GM23338 (cell line): Measurements from ENCODE around the gene EEF2KMT. TPM values are rescaled to one million over a fixed set of nuclear protein-coding genes. Genes with fewer than 3 reads are reported as not detected.

Experiments
- ATAC-seq: fragments of 200-7000 bp; cut with Tn5 transposase; 3 replicates; pipeline ENCODE4 v1.9.1; 2020
- DNase-seq: peaks from one replicate; pipeline ENCODE4 v3.0.0-alpha.2; 2015; ENCODE audit warnings: low spot score
- H2AFZ ChIP-seq: fragments of 200-600 bp; sonication (generic); 2 replicates; pipeline ENCODE4 v1.8.0; 2016; ENCODE audit warnings: antibody characterized with exemption, mild to moderate bottlenecking, moderate library complexity
- H3F3A ChIP-seq: fragments of 200-600 bp; sonication (generic); replicated peaks from 2 replicates; pipeline ENCODE4 v1.8.0; 2017; ENCODE audit warnings: antibody characterized with exemption, mixed run types, low read depth
- H3K27ac ChIP-seq: fragments of 200-600 bp; sonication (generic); 2 replicates; pipeline ENCODE4 v1.6.1; 2016; ENCODE audit warnings: low read depth
- H3K27me3 ChIP-seq: fragments of 200-600 bp; sonication (generic); 2 replicates; pipeline ENCODE4 v1.8.0; 2016; ENCODE audit warnings: mild to moderate bottlenecking, mixed run types, moderate library complexity; ENCODE audit not compliant: insufficient read depth
- H3K36me3 ChIP-seq: fragments of 200-600 bp; sonication (generic); 2 replicates; pipeline ENCODE4 v1.8.0; 2016; ENCODE audit warnings: mild to moderate bottlenecking; ENCODE audit not compliant: insufficient read depth
- H3K4me1 ChIP-seq: fragments of 200-600 bp; sonication (generic); 2 replicates; pipeline ENCODE4 v1.8.0; 2016; ENCODE audit warnings: mild to moderate bottlenecking, moderate library complexity; ENCODE audit not compliant: insufficient read depth
- H3K4me2 ChIP-seq: fragments of 200-600 bp; sonication (generic); 2 replicates; pipeline ENCODE4 v1.7.1; 2017; ENCODE audit warnings: mixed run types
- H3K4me3 ChIP-seq: fragments of 200-600 bp; sonication (generic); 2 replicates; pipeline ENCODE4 v1.6.1; 2016; ENCODE audit warnings: mixed run types
- H3K79me2 ChIP-seq: fragments of 200-600 bp; sonication (generic); replicated peaks from 2 replicates; pipeline ENCODE4 v1.8.0; 2017; ENCODE audit warnings: mild to moderate bottlenecking; ENCODE audit not compliant: insufficient read depth
- H3K9me2 ChIP-seq: fragments of 200-600 bp; sonication (generic); 2 replicates; pipeline ENCODE4 v1.8.0; 2017; ENCODE audit not compliant: insufficient read depth
- H4K20me1 ChIP-seq: fragments of 200-600 bp; sonication (generic); replicated peaks from 2 replicates; pipeline ENCODE4 v1.8.0; 2017; ENCODE audit warnings: mild to moderate bottlenecking; ENCODE audit not compliant: insufficient read depth
- H3K27ac Mint-ChIP-seq: 2 replicates; pipeline ENCODE4 v1.8.0; 2020; ENCODE audit warnings: inconsistent platforms, mild to moderate bottlenecking, moderate library complexity, mixed read lengths
- H3K27me3 Mint-ChIP-seq: 3 replicates; pipeline ENCODE4 v1.8.0; 2022; ENCODE audit warnings: low read depth, mild to moderate bottlenecking, moderate library complexity, mixed read lengths, inconsistent platforms; ENCODE audit not compliant: insufficient read depth, poor library complexity
- H3K36me3 Mint-ChIP-seq: 3 replicates; pipeline ENCODE4 v1.8.0; 2021; ENCODE audit warnings: low read depth, mild to moderate bottlenecking, inconsistent platforms, moderate library complexity, mixed read lengths
- H3K4me1 Mint-ChIP-seq: 3 replicates; pipeline ENCODE4 v1.8.0; 2020; ENCODE audit warnings: mild to moderate bottlenecking, inconsistent platforms, mixed read lengths
- H3K4me3 Mint-ChIP-seq: 3 replicates; pipeline ENCODE4 v1.8.0; 2021; ENCODE audit warnings: moderate library complexity, mild to moderate bottlenecking, inconsistent platforms, mixed read lengths
- H3K9me3 Mint-ChIP-seq: 3 replicates; pipeline ENCODE4 v1.8.0; 2020; ENCODE audit warnings: moderate library complexity, mild to moderate bottlenecking, inconsistent platforms, mixed read lengths
- CREB1 ChIP-seq: fragments of 250-450 bp; sonication (Bioruptor Pico); IDR thresholded peaks from 2 replicates; pipeline ENCODE4 v1.5.0; 2020; ENCODE audit warnings: low read depth, mild to moderate bottlenecking, moderate library complexity
- CTCF ChIP-seq, 2 experiments: fragments of 200-600 bp in 1 of 2; sonication (generic) in 1 of 2; conservative IDR thresholded peaks; 2 replicates each; pipeline versions ENCODE4 v1.5.1 to v1.6.1; 2016 to 2017; ENCODE audit warnings: antibody characterized with exemption in 2 of 2, low read depth in 2 of 2, mild to moderate bottlenecking in 2 of 2, moderate library complexity in 1 of 2
- EZH2 ChIP-seq: fragments of 200-600 bp; sonication (generic); IDR thresholded peaks from one replicate; pipeline ENCODE4 v1.8.0; 2017; ENCODE audit warnings: antibody characterized with exemption, mild to moderate bottlenecking, low read depth; ENCODE audit not compliant: unreplicated experiment
- EZH2phosphoT487 ChIP-seq: fragments of 200-600 bp; sonication (generic); IDR thresholded peaks from one replicate; pipeline ENCODE4 v1.8.1; 2018; ENCODE audit warnings: antibody characterized with exemption; ENCODE audit not compliant: unreplicated experiment
- JUNB ChIP-seq: IDR thresholded peaks from one replicate; pipeline ENCODE4 v1.6.1; 2016; ENCODE audit warnings: antibody characterized with exemption; ENCODE audit not compliant: unreplicated experiment
- NANOG ChIP-seq: IDR thresholded peaks from 2 replicates; pipeline ENCODE4 v1.6.1; 2016; ENCODE audit warnings: antibody characterized with exemption, borderline replicate concordance
- POLR2AphosphoS5 ChIP-seq: IDR thresholded peaks from 2 replicates; pipeline ENCODE4 v1.6.1; 2016; ENCODE audit warnings: antibody characterized with exemption, low read depth
- STAT1 ChIP-seq: IDR thresholded peaks from one replicate; pipeline ENCODE4 v1.6.1; 2016; ENCODE audit warnings: antibody characterized with exemption; ENCODE audit not compliant: unreplicated experiment
- ZNF114 ChIP-seq: fragments of 250-450 bp; sonication (Bioruptor Pico); IDR thresholded peaks from 2 replicates; pipeline ENCODE4 v1.5.0; 2020; ENCODE audit warnings: mild to moderate bottlenecking, moderate library complexity
- ZNF331 ChIP-seq: fragments of 250-450 bp; sonication (Bioruptor Pico); IDR thresholded peaks from 2 replicates; pipeline ENCODE4 v1.5.0; 2020; ENCODE audit warnings: low read depth, mild to moderate bottlenecking, moderate library complexity
- ZNF462 ChIP-seq: fragments of 250-450 bp; sonication (Bioruptor Pico); IDR thresholded peaks from 2 replicates; pipeline ENCODE4 v1.5.0; 2020; ENCODE audit warnings: mild to moderate bottlenecking, moderate library complexity
- polyA plus RNA-seq: library from polyadenylated mRNA; unstranded; fragments of >200 nt; fragmentation: Nextera tagmentation; extraction: Ambion mirVana; gene quantifications from 2 replicates; pipeline ENCODE4 v1.2.1, GENCODE V29; 2016
- total RNA-seq: library from RNA; depleted of rRNA; stranded (reverse); fragments of >200 nt; shearing (Covaris generic); gene quantifications from 2 replicates; pipeline ENCODE4 v1.2.3, GENCODE V29; 2014
- TF ChIP-seq, protein P1 (sequence below): IDR thresholded peaks from one replicate; pipeline ENCODE4 v1.6.1; 2018; ENCODE audit warnings: antibody characterized with exemption; ENCODE audit not compliant: unreplicated experiment
- TF ChIP-seq, protein P2 (sequence below): IDR thresholded peaks from 2 replicates; pipeline ENCODE4 v1.6.1; 2016; ENCODE audit warnings: antibody characterized with exemption

Gene EEF2KMT
- total and polyA plus RNA-seq, 2 experiments from 2014 or later = 24.0 to 37.1 TPM

GRCh38 chr16:5072334-5073278 lies 25.0 kb downstream of the EEF2KMT start:
- Histone ChIP-seq H3K4me2 (peak overlapping the region; percentile 97), H3K4me3 (peak overlapping the region; percentile 94), H3F3A (no peaks in the 10 kb centered on the region; the same call in 1 of the 2 replicates), H2AFZ (peak overlapping the region; percentile 97), H3K79me2 (peaks cover 35% of the 10 kb centered on the region), H3K27ac (peak overlapping the region; percentile 84), H3K4me1 (peaks cover 7% of the 10 kb centered on the region), H3K27me3 (no peaks in the 10 kb centered on the region), H3K36me3 (no peaks in the 10 kb centered on the region; the same call in 1 of the 2 replicates), H4K20me1 (no peaks in the 10 kb centered on the region; the same call in 1 of the 2 replicates), H3K9me2 (no peaks in the 10 kb centered on the region)
- ATAC-seq (no peak), DNase-seq (no peak)
- H3K27me3 Mint-ChIP-seq = peaks cover 16% of the 10 kb centered on the region
- H3K36me3 Mint-ChIP-seq = peaks cover 28% of the 10 kb centered on the region
- TF ChIP-seq ZNF114 (CRISPR knock-in tag) (no peak), CREB1 (CRISPR knock-in tag) (no peak), JUNB (no peak), ZNF462 (CRISPR knock-in tag) (no peak), POLR2AphosphoS5 (no peak), EZH2phosphoT487 (no peak), EZH2 (no peak), ZNF331 (CRISPR knock-in tag) (no peak), CTCF (conservative IDR thresholded peaks at IDR 0.05; ENCODE audit: low read depth in 2 of 2) (no peak), NANOG (no peak), STAT1 (no peak)
- TF ChIP-seq, protein P1, sequence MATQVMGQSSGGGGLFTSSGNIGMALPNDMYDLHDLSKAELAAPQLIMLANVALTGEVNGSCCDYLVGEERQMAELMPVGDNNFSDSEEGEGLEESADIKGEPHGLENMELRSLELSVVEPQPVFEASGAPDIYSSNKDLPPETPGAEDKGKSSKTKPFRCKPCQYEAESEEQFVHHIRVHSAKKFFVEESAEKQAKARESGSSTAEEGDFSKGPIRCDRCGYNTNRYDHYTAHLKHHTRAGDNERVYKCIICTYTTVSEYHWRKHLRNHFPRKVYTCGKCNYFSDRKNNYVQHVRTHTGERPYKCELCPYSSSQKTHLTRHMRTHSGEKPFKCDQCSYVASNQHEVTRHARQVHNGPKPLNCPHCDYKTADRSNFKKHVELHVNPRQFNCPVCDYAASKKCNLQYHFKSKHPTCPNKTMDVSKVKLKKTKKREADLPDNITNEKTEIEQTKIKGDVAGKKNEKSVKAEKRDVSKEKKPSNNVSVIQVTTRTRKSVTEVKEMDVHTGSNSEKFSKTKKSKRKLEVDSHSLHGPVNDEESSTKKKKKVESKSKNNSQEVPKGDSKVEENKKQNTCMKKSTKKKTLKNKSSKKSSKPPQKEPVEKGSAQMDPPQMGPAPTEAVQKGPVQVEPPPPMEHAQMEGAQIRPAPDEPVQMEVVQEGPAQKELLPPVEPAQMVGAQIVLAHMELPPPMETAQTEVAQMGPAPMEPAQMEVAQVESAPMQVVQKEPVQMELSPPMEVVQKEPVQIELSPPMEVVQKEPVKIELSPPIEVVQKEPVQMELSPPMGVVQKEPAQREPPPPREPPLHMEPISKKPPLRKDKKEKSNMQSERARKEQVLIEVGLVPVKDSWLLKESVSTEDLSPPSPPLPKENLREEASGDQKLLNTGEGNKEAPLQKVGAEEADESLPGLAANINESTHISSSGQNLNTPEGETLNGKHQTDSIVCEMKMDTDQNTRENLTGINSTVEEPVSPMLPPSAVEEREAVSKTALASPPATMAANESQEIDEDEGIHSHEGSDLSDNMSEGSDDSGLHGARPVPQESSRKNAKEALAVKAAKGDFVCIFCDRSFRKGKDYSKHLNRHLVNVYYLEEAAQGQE = no peak
- TF ChIP-seq, protein P2, sequence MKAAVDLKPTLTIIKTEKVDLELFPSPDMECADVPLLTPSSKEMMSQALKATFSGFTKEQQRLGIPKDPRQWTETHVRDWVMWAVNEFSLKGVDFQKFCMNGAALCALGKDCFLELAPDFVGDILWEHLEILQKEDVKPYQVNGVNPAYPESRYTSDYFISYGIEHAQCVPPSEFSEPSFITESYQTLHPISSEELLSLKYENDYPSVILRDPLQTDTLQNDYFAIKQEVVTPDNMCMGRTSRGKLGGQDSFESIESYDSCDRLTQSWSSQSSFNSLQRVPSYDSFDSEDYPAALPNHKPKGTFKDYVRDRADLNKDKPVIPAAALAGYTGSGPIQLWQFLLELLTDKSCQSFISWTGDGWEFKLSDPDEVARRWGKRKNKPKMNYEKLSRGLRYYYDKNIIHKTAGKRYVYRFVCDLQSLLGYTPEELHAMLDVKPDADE = no peak
- peaks cover 12% of the 10 kb centered on the region; the same call in 2 of the 3 replicates for H3K4me1 Mint-ChIP-seq
- H3K4me3 Mint-ChIP-seq = peak overlapping the region; percentile 96
- peak overlapping the region; percentile 95; the same call in 1 of the 2 replicates for H3K27ac Mint-ChIP-seq
- H3K9me3 Mint-ChIP-seq = 0 out of 3 replicates have a peak, but pooled peaks cover 3% of the 10 kb centered on the region
